SJSA1 (cell line): ENCODE results near the gene CADPS. TPM values are rescaled to one million over a fixed set of nuclear protein-coding genes. Genes with fewer than 3 reads are reported as not detected.

ENCODE experiments used
- DNase-seq, 2 experiments: peaks; one replicate each; pipeline ENCODE4 v3.0.0-alpha.2; 2015 to 2020; ENCODE audit warnings: low spot score in 2 of 2, low read depth in 1 of 2
- H3K27ac ChIP-seq: fragments of 250-450 bp; sonication (Bioruptor Pico); 2 replicates; pipeline ENCODE4 v1.5.1; 2020; ENCODE audit warnings: mild to moderate bottlenecking, moderate library complexity
- H3K27me3 ChIP-seq: fragments of 250-450 bp; sonication (Bioruptor Pico); replicated peaks from 2 replicates; pipeline ENCODE4 v1.5.1; 2020; ENCODE audit warnings: mild to moderate bottlenecking, moderate library complexity
- H3K36me3 ChIP-seq: fragments of 250-450 bp; sonication (Bioruptor Pico); 2 replicates; pipeline ENCODE4 v1.5.1; 2020; ENCODE audit warnings: mild to moderate bottlenecking
- H3K4me1 ChIP-seq: fragments of 250-450 bp; sonication (Bioruptor Pico); replicated peaks from 2 replicates; pipeline ENCODE4 v1.6.1; 2021; ENCODE audit warnings: mild to moderate bottlenecking
- H3K4me3 ChIP-seq: fragments of 250-450 bp; sonication (Bioruptor Pico); 2 replicates; pipeline ENCODE4 v1.5.1; 2020; ENCODE audit warnings: mild to moderate bottlenecking
- H3K9me3 ChIP-seq: fragments of 250-450 bp; sonication (Bioruptor Pico); replicated peaks from 2 replicates; pipeline ENCODE4 v1.5.1; 2020; ENCODE audit warnings: mild to moderate bottlenecking
- total RNA-seq: library from RNA; depleted of rRNA; stranded (reverse); fragments of >200 nt; shearing (Covaris generic); gene quantifications from 2 replicates; pipeline ENCODE4 v1.2.3, GENCODE V29; 2014

CADPS gene
- total RNA-seq, 1 experiment from 2014 or later: not detected

GRCh38 chr3:62845996-62846395, 29.2 kb downstream of the CADPS start:
- Histone ChIP-seq H3K27ac (no peak overlapping the region), H3K4me3 (no peak overlapping the region)

DNA sequence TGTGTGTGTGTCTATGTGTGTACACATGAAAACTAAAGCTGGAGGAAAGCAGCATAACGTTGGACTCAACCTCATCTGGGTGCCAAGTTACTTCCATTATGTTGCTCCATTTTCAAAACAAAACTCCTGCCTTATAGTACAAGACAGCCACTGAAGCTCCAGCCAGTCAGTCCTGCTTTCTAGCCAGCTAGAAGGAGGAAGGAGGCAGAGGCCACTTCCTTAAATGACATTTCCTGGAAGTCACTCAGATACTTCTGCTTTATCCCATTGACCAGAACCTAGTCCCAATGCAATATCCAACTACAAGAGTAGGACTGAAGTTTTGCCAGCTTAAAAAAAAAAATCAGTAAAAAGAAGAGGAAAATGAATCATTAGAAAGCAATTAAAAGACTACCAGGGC, 31.7 kb downstream of the CADPS start:
- DNase-seq: no peak
- H3K27me3 ChIP-seq: no peaks in the 10 kb centered on the region
- H3K4me3 ChIP-seq: no peak overlapping the region
- no peaks in the 10 kb centered on the region for H3K4me1 ChIP-seq
- no peak overlapping the region for H3K27ac ChIP-seq
- H3K9me3 ChIP-seq: no peaks in the 10 kb centered on the region
- H3K36me3 ChIP-seq: no peaks in the 10 kb centered on the region

More at GRCh38 chr3:62845996-62846395, 29.2 kb downstream of the CADPS start:
- Histone ChIP-seq H3K27me3 (no peaks in the 10 kb centered on the region), H3K9me3 (no peaks in the 10 kb centered on the region), H3K36me3 (no peaks in the 10 kb centered on the region), H3K4me1 (no peaks in the 10 kb centered on the region)
- no peak for DNase-seq

DNA sequence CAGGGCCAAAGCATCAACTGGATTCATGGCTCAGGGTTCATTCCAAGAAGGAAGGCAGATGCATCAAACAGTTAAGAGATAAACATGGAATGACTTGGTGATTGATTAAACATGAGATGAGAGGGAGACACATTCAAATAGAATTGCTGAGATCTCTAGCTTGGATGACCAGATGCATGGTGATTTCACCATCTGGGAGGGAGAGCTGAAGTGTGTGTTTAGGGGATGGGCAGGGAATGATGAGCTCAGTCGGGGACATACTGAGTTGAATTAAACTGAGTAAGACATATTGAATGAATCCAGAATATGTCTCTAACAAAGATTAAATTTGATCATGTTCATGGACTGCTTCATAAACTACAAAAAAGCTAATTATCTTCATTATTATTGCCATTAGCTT, 35.5 kb downstream of the CADPS start:
- H3K36me3 ChIP-seq: no peaks in the 10 kb centered on the region
- no peak for DNase-seq
- no peaks in the 10 kb centered on the region for H3K4me1 ChIP-seq
- H3K9me3 ChIP-seq: no peaks in the 10 kb centered on the region
- no peak overlapping the region for H3K4me3 ChIP-seq
- no peaks in the 10 kb centered on the region for H3K27me3 ChIP-seq
- H3K27ac ChIP-seq: no peak overlapping the region

DNA sequence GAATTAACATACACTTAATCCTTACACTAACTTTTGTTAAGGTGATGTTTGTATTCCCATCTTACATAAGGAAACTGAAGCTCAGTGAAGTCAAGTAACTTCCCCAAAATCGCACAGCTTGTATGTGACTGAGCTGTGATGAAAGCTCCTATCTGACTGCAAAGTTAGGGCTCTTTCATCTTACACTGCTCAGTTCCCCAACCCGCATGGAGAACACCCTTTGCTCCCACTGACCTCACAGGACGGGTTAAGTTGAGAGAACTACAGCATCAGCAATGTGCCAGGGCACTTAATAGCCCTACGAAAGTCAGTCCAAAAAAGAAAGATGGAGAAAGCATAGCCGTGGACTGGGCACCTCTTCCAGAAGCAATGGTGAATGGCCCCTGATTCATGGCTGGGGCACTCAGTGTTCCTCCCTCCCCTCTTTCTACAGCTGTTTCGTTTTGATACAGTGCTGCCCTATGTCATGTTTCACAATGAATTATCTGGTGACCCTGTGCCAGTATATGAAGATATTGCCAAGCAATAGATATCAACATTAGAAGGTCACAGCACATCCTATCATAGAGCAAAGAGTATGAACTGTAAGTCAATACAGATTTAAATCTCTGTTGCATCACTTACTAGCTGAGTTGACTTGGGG, 38.0 kb downstream of the CADPS start:
- Histone ChIP-seq H3K27ac (no peak overlapping the region), H3K9me3 (no peaks in the 10 kb centered on the region), H3K4me3 (no peak overlapping the region), H3K27me3 (no peaks in the 10 kb centered on the region; the same call in 1 of the 2 replicates), H3K4me1 (no peaks in the 10 kb centered on the region), H3K36me3 (no peaks in the 10 kb centered on the region)
- DNase-seq: no peak

GRCh38 chr3:62835554-62836236, 39.5 kb downstream of the CADPS start:
- H3K27me3 ChIP-seq: no peaks in the 10 kb centered on the region; the same call in 1 of the 2 replicates
- no peaks in the 10 kb centered on the region for H3K4me1 ChIP-seq
- no peak overlapping the region for H3K27ac ChIP-seq
- H3K36me3 ChIP-seq: no peaks in the 10 kb centered on the region
- H3K4me3 ChIP-seq: no peak overlapping the region
- no peaks in the 10 kb centered on the region for H3K9me3 ChIP-seq
- no peak for DNase-seq

DNA sequence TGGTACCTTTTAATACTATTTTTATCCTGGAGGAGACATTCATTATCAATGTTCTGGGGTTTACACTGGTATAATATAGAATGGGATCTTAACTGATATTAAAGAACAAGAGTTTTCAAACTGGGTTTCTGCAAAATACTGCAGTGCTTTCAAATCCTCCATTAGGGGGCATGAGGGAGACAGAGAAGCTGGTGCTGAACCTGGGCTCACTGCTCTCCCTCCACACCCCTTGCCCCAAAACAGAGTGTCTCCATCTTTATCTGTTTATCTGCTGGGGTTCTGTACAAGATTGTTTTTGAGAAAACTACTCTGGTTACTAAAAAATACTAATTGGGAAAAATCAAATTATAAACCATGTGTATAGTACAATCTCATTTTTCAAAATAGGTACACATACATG, 41.7 kb downstream of the CADPS start:
- no peak overlapping the region for H3K4me3 ChIP-seq
- H3K36me3 ChIP-seq: no peaks in the 10 kb centered on the region
- DNase-seq: no peak
- H3K27ac ChIP-seq: no peak overlapping the region
- H3K27me3 ChIP-seq: no peaks in the 10 kb centered on the region; the same call in 1 of the 2 replicates
- H3K4me1 ChIP-seq: no peaks in the 10 kb centered on the region
- no peaks in the 10 kb centered on the region for H3K9me3 ChIP-seq

DNA sequence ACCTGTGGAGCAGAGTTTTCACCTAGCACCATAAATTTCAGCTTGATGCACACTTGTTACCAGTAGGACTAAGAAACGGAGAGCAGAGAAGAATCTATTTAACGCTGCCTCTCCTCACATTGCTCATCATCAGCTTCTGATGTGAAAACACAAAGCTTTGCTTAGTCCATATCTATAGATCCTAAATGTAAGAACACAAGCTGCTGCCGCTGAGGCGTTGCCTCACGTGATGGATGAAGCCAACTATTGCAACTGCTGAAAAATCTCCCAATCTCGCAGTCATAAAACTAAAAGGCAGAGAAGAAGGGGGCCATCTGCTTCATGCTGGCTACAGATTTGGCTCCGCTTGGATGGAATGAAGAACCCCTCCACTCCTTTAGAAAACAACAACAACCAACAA, 42.7 kb downstream of the CADPS start:
- no peak overlapping the region for H3K4me3 ChIP-seq
- H3K4me1 ChIP-seq: no peaks in the 10 kb centered on the region
- H3K27ac ChIP-seq: no peak overlapping the region
- H3K27me3 ChIP-seq: no peaks in the 10 kb centered on the region; the same call in 1 of the 2 replicates
- no peaks in the 10 kb centered on the region for H3K9me3 ChIP-seq
- no peaks in the 10 kb centered on the region for H3K36me3 ChIP-seq
- DNase-seq: no peak

- Histone ChIP-seq H3K9me3 (no peaks in the 10 kb centered on the region), H3K27ac (no peak overlapping the region), H3K4me1 (no peaks in the 10 kb centered on the region), H3K27me3 (no peaks in the 10 kb centered on the region; the same call in 1 of the 2 replicates), H3K36me3 (no peaks in the 10 kb centered on the region), H3K4me3 (no peak overlapping the region)
- DNase-seq: no peak
These were observed 44.4 kb downstream of the CADPS start for GRCh38 chr3:62830727-62831322.

DNA sequence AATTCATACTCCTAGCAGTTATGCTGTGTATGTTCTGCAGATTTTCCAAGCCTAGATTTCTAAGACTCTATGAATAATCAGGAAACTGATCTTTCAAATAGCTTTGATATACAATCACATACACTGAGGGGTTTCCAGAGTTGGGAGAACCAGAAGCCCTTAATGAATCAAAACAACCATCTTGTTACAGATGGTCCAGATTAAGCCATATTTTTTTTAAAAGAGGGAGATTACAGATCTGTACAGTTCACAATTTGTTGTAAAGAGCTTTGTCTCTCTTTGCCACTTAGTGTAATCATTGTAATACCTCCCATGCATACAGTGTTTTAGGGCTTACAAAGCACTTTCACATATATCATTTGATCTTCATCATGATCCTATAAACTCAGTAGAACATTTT, 47.7 kb downstream of the CADPS start:
- no peaks in the 10 kb centered on the region for H3K27me3 ChIP-seq
- DNase-seq: no peak

GRCh38 chr3:62824965-62825592, 50.1 kb downstream of the CADPS start:
- Histone ChIP-seq H3K9me3 (no peaks in the 10 kb centered on the region), H3K4me1 (no peaks in the 10 kb centered on the region), H3K36me3 (no peaks in the 10 kb centered on the region), H3K27ac (no peak overlapping the region), H3K4me3 (no peak overlapping the region), H3K27me3 (no peaks in the 10 kb centered on the region)
- DNase-seq: no peak

More for the DNA sequence above, 47.7 kb downstream of the CADPS start:
- no peaks in the 10 kb centered on the region for H3K36me3 ChIP-seq
- H3K4me1 ChIP-seq: no peaks in the 10 kb centered on the region
- no peak overlapping the region for H3K4me3 ChIP-seq
- H3K27ac ChIP-seq: no peak overlapping the region
- H3K9me3 ChIP-seq: no peaks in the 10 kb centered on the region

DNA sequence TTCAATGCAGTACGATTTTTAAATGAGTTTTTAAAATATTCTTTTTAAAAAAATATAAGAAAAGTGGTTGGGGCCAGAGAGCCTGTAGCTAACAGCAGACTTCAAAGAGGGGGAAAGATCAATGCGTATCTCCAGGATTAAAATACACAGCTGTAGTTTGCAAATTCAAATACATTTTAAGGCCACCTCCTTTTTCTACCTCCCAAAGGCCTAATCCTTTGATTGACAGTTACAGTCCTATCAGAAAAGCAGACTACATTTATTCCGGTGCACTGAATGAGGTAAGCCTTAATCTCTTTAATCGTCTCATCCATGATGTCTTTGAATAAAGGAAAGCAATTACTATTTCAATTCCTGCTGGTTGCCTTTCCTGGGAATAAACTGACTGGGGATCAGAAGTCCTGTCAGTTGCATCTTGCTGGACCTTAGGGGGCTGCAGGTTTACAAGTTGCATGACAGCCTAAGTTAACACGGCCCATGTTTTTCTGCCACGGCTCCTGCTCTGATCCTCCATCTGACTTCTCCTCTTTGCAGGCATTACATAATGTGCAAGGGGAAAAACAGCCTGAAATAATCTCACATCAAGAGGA, 51.7 kb downstream of the CADPS start:
- Histone ChIP-seq H3K27me3 (no peaks in the 10 kb centered on the region), H3K27ac (no peak overlapping the region), H3K4me3 (no peak overlapping the region), H3K4me1 (no peaks in the 10 kb centered on the region), H3K36me3 (no peaks in the 10 kb centered on the region), H3K9me3 (no peaks in the 10 kb centered on the region)
- DNase-seq: no peak

DNA sequence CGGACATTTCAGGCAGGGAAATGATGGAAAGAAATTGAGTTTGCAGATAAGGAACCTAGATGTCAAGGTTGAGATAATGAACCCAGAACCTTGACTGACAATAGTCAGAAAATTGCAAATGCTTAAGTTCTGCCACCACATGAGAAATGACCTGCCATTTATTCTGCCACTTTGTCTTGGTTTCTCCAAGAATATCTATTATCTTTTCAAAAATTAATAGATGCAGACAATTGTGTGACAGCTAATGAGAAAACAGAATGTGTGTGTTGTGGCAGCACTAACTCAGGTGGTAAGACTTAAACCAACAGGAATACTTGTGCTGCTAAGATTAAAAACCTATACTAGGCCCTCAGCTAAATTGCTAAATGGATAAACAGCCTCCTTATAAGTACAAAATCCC, 52.3 kb downstream of the CADPS start:
- Histone ChIP-seq H3K36me3 (no peaks in the 10 kb centered on the region), H3K4me3 (no peak overlapping the region), H3K9me3 (no peaks in the 10 kb centered on the region), H3K4me1 (no peaks in the 10 kb centered on the region), H3K27ac (no peak overlapping the region), H3K27me3 (no peaks in the 10 kb centered on the region)
- DNase-seq: no peak

DNA sequence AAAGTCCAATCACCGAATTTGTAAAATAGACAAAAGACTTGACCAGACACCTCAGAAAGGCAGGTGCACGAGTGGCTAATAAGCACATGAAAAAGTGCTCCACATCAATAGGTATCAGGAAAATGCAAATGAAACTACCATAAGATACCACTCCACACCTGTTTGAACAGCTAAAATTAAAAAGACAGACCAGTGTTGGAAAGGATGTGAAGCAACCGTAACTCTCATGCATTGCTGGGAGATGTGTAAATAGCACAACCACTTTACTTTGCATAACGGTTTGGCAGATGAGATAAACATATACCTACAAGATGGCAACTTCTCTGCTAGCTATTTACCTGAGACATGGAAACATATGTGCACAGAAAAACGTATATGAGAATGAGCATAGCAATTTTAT, 56.9 kb downstream of the CADPS start:
- DNase-seq: no peak
- no peaks in the 10 kb centered on the region for H3K9me3 ChIP-seq
- H3K27ac ChIP-seq: no peak overlapping the region
- H3K27me3 ChIP-seq: no peaks in the 10 kb centered on the region
- H3K4me3 ChIP-seq: no peak overlapping the region
- no peaks in the 10 kb centered on the region for H3K36me3 ChIP-seq
- H3K4me1 ChIP-seq: no peaks in the 10 kb centered on the region

DNA sequence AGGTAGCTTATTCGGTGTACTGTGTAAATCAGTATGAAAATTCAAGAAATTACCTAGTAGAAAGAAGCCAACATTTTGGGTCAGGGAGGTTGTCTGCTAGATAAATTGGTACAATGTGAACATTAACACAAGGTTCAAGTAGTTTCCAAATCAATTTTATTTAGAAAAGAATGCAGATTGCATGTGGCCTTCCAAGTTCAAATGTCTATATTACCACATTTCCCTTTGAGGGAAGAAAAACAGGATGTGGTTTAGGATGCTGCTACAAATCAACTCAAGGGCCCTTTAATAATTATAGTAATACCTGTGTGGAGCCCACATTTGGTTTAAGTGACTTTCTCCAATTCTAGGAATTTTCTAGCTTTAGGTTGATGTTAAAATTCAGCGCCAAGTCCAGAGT, 57.5 kb downstream of the CADPS start:
- no peak for DNase-seq
- Histone ChIP-seq H3K4me1 (no peaks in the 10 kb centered on the region), H3K36me3 (no peaks in the 10 kb centered on the region), H3K27me3 (no peaks in the 10 kb centered on the region), H3K9me3 (no peaks in the 10 kb centered on the region), H3K4me3 (no peak overlapping the region), H3K27ac (no peak overlapping the region)
